ENCODE results near the gene DNAJB8. TPM values are rescaled to one million over a fixed set of nuclear protein-coding genes. Genes with fewer than 3 reads are reported as not detected.

The DNAJB8 gene
- polyA plus RNA-seq, 10 donors = not detected

- no peak for DNase-seq
These were observed 39.4 kb downstream of the DNAJB8 start for GRCh38 chr3:128427175-128427857.

GRCh38 chr3:128426128-128426921 is 40.4 kb downstream of the DNAJB8 start:
- peak; percentile 38 to 72 (median 45) for DNase-seq

- DNase-seq = no peak
These were observed 40.9 kb downstream of the DNAJB8 start for GRCh38 chr3:128425846-128426127.

DNA sequence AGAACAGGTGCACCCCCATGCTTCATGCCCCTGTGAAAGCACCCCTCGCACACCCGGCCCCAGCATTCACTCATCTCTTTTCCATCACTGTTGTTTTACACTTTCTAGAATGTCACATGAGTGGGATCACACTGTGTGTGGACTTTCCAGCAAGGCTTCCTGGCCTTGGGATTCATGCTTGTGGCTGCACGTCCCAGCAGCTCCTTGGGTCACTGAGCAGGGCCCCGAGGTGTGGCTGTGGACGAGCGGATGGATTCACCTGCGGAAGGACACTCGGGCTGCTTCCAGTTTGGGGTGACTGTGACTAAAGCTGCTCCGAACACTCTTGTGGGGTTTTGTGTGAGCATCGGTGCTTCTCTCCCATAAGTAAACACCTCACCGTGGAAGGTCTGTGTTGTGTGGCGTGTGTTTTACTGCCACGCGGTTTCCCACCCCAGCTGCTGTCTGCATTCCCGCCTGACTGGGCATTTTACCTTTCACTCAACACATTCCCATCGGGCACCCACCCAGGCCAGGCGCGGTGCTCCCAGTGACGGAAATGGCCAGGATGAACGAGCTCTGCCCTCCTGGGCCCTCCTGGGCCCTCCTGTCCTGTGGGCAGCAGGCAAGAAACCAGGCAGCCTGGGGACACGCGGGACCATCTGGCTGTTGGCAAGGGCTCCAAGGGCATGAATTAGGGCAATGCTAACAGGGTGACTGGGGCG is 41.4 kb downstream of the DNAJB8 start:
- DNase-seq = no peak

DNA sequence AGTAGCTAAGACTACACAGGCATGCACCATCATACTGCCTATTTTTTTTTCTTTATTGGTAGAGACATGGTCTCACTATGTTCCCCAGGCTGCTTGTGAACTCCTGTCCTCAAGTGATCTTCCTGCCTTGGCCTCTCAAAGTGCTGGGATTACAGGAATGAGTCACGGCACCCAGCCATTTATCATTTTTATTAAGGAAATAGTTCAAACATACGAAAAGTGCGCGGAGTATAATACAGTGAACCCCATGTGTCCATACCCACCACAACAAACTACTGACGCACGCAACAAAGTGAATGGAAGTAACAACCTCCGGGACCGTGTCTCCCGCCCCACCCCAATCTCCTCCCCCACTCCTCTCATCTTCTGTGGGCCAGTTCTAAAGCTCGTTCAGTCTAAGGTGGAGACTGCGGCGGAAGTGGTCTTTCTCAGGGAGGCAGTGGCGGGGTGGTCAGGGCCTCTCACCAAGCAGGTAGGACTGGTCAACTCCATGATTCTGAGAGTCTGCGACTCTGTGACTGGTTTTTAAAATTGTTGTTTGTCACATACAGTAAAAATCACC is 42.1 kb downstream of the DNAJB8 start:
- DNase-seq = peak in 1 of 3 donors; percentile 48

DNA sequence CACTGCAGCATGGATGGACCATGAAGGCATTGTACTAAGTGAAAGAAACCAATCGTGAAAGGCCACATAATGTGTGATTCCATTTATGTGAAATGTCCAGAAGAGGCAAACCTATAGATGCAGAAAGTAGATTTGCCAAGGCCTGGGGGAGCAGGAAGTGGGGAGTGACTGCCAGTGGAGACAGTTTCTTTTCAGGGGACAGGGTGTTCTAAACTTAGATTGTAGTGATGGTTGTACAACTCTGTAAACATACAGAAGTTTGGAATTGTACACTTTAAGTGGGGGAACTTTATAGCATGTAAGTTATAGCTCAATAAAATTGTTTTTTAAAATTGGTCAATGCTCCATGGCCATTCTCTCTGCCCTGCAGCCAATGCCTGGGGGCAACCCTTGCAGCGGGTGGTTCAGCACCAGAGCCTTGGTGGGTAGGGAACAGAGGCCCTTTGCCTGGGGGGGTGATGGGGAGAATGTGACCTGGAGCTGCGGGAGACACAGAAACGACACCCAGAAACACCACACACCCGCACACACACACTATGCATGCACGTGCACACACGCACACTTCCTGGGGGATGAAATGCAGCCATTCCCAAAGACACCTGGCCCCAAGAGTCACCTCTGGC is 43.1 kb downstream of the DNAJB8 start:
- no peak for DNase-seq

DNA sequence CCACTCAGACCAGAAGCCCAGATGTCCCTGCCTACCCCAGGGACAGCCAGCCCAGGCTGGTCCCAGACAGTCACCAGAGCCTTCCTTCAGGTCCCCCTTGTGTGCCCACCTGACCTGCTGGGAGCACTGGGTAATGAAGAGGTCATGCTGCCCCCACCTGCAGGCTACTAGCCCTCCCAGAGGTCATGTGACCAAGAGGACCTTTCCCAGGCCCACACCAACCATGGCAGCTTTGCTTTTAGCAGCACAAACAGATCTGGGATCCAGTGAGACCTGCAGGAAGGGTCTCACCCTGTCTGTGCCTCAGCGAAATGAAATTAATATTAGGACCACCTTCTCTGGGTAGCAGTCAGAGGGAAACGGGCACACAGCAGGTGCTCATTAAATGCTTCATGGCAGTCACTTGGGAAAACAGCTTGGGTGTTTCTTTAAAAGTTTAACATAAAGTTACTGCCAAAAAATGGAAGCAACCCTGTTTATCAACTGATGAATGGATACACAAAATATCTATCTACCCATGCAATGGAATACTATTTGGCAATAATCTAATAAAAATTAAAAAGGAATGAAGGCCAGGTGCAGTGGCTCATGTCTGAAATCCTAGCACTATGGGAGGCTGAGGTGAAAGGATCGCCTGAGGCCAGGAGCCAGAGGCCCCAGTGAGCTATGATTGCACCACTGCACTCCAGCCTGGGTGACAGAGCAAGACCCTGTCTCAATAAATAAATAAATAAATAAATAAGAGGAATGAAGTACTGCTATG is 43.7 kb downstream of the DNAJB8 start:
- no peak for DNase-seq

GRCh38 chr3:128421966-128422365 is 44.7 kb downstream of the DNAJB8 start:
- no peak for DNase-seq

GRCh38 chr3:128421439-128421836 is 45.3 kb downstream of the DNAJB8 start:
- no peak for DNase-seq

- no peak for DNase-seq
These were observed 45.8 kb downstream of the DNAJB8 start for GRCh38 chr3:128420720-128421438.

DNA sequence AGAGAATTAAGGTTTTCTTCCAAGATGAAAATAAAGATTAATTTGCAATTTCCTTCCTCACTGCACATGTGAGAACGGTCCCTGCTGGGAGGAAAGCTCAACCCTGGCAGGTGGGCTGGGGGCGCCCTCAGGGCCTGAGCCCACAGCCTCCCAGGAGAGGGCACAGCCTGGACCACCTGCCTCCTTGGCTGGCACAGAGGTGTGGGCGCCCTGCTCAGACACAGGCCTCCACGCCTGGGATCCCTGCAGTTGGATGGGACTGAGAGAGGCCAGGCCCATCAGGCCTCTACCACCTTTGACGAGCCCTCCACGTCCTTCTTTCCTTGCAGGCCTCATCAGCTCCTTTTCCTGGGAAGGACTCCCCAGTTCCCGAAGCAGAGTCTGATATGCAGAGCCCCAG is 46.4 kb downstream of the DNAJB8 start:
- no peak for DNase-seq

GRCh38 chr3:128419311-128419710 is 47.4 kb downstream of the DNAJB8 start:
- DNase-seq = no peak

DNA sequence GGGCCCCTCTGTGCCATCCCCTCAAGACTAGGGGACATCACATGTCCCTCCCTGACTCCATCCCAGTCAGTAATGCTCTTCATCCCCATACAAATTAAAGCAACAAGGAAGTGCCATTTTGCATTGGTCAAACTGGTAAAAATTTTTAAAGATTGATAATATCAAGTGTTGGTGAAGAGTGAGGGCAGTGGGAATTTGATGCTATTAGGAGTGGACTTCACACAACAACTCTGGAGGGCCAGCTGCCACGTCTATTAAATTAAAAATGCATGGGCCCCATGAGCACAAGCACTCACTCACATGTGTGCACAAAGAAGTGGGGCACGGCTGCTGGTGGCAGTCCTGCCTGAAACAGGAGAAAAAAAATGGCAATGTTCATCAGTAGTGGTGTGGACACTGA is 47.8 kb downstream of the DNAJB8 start:
- no peak for DNase-seq

DNA sequence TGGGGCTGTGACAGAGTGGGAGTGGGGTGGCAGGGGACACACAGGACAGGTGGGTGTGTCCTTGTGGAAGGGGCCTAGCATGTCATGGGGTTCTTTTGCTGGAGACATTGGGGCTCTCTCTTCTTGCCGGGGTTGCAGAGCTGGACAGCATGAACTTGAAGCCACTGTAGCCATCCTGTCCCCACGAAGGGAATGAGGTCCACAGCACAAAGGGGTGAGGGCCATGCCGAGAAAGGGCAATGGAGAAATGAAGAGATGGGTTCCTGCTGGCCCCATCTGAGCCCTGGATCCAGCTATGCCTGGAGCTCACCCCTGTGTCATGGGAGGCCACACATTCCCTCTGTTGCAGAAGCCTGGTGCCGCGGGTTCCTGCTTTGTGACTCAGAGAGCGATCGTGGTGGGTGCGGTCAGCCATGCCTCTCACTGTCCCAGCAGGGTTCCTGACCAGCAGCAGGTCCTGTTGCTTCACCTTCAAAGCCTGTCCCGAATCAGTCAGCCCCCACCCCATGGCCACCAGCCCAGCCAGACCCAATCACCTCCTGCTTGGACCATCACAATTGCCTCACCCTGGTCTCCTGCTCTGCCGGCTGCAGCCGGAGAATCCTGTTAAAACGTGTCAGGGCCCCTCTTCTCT is 50.0 kb downstream of the DNAJB8 start:
- peak in 1 of 3 donors; percentile 27 for DNase-seq

GRCh38 chr3:128415773-128416577 is 50.7 kb downstream of the DNAJB8 start:
- DNase-seq = no peak

GRCh38 chr3:128415200-128415772 is 51.4 kb downstream of the DNAJB8 start:
- DNase-seq = no peak

DNA sequence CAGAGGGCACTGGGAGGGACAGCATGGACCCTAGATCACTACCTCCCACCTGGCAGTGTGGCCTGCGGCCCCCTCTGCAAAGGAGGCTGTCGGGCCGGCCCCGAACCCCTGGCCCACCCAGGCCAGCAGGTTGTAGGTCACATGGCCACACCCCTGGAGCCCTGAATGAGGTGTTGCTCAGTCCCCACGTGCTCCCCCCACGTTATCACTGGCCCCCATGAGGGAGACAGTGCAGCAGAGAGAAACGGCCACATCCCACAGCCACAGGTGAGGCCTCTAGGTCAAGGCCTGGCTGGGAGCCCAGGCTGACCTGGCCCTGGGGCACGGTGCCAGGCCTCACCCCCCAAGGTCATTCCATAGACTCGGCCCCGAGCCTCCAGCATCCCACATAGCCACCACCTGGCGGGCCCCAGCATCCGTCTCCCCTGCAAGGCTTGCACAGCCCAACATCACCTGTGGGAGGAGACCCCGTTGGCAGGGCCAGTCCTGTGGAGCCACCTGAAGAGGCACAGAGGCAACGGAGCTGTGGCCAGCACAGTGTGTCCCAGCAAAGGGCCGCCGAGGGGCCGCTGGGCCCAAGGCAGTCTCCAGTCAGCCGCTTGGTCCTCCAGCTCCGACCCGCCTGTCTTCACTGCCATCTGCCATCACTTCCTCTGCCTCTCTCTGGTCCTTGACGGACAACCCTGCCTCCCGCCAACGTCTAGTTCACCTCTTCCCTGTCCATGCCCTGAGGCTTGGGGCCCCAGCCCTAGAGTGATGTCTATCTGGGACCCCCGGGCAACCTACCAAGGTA is 53.1 kb downstream of the DNAJB8 start:
- no peak for DNase-seq

DNA sequence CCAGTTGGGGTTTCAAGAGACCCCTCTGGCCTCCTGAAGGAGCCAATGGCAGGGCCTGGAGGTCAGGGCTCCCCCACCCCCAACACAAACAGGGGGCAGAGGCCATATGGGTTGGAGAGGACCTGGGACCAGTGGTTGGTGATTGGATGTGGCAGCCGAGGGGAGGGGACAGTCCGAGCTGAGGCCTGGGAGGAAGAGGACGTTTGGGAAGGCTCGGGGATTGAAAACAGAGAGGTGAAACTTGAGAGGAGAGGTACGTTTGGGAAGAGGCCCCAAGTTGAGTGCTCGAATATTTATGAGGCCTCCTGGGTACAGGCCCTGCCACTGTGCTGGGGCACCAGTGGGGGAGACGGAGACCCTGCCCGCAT is 53.7 kb downstream of the DNAJB8 start:
- no peak for DNase-seq
